Measurements from ENCODE around the gene SMARCB1. TPM values are rescaled to one million over a fixed set of nuclear protein-coding genes. Genes with fewer than 3 reads are reported as not detected.

Gene SMARCB1
- total and polyA plus RNA-seq, 2 donors from 2014 or later, result 68.7 to 79.0 TPM

DNA sequence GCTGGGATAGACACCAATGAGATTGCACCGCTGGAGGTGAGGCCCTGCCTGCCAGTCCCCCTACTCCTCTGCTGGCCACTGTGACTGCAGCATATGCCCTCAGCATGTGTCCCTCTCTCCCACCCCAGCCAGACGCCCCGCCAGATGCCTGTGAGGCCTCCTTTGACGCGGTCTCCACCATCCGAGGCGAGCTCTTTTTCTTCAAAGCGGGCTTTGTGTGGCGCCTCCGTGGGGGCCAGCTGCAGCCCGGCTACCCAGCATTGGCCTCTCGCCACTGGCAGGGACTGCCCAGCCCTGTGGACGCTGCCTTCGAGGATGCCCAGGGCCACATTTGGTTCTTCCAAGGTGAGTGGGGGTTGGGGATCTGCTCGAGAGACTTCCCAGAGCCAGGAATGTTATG is 5.7 kb upstream of the SMARCB1 start:
- H3K27ac ChIP-seq (ENCODE audit: low read depth in 2 of 2, low read length in 2 of 2), result no peak overlapping the region
- H3K9ac ChIP-seq (ENCODE audit: low read length in 3 of 3), result no peak overlapping the region
- no peaks in the 10 kb centered on the region for H3K27me3 ChIP-seq (ENCODE audit: control insufficient read depth, insufficient read depth, low read length)
- no peaks in the 10 kb centered on the region for H3K36me3 ChIP-seq (ENCODE audit: control insufficient read depth in 2 of 3, insufficient read depth in 3 of 3, low read length in 3 of 3)
- TF ChIP-seq, protein P1, sequence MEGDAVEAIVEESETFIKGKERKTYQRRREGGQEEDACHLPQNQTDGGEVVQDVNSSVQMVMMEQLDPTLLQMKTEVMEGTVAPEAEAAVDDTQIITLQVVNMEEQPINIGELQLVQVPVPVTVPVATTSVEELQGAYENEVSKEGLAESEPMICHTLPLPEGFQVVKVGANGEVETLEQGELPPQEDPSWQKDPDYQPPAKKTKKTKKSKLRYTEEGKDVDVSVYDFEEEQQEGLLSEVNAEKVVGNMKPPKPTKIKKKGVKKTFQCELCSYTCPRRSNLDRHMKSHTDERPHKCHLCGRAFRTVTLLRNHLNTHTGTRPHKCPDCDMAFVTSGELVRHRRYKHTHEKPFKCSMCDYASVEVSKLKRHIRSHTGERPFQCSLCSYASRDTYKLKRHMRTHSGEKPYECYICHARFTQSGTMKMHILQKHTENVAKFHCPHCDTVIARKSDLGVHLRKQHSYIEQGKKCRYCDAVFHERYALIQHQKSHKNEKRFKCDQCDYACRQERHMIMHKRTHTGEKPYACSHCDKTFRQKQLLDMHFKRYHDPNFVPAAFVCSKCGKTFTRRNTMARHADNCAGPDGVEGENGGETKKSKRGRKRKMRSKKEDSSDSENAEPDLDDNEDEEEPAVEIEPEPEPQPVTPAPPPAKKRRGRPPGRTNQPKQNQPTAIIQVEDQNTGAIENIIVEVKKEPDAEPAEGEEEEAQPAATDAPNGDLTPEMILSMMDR (IDR thresholded peaks at IDR 0.05; ENCODE audit: borderline replicate concordance, extremely low read depth, insufficient read depth), result no peak
- intact Hi-C loops (cut with DNase I), result no loop called here
- no peaks in the 10 kb centered on the region for H3K9me3 ChIP-seq (ENCODE audit: control insufficient read depth in 2 of 3, insufficient read depth in 1 of 3, low read length in 3 of 3)
- DNase-seq (no peak), FAIRE-seq (no peak)
- H3K4me1 ChIP-seq (ENCODE audit: control insufficient read depth in 2 of 3, insufficient read depth in 2 of 3, low read depth in 1 of 3, low read length in 3 of 3), result peaks cover 0 to 20% (median 15%) of the 10 kb centered on the region in 3 donors
- no peak overlapping the region for H3K4me3 ChIP-seq (ENCODE audit: low read length in 3 of 3)

DNA sequence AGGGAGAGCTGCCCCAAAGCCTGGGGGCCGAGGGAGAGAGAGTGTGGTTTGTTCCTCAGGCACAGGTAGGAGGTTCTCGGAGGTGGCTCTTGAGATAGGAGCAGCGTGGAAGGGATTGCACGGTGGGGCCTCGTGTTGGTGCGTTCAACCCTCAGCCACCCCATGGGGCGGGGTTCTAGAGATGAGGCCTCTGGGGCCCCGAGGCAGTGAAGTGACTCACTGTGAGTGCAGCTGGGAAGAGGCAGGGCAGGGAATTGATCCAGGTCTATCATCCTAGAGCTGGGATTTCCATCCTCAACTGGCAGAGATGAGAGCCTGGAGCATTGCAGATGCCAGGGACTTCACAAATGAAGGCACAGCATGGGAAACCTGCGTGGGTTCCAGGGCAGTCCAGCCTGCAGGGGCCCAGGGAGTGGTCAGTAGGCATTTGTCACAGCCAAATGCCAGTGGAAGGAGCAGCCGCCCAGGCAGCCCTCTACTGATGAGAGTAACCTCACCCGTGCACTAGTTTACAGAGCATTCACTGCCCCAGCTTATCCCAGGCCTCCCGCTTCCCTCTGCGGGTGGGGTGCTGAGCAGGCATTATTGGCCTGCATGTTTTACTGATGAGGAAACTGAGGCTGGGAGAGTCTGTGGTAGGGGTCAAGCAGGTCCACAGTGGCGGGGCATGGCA is 5.1 kb upstream of the SMARCB1 start:
- Histone ChIP-seq H3K36me3 (ENCODE audit: control insufficient read depth in 2 of 3, insufficient read depth in 3 of 3, low read length in 3 of 3) (no peaks in the 10 kb centered on the region), H3K9ac (ENCODE audit: low read length in 3 of 3) (no peak overlapping the region), H3K4me3 (ENCODE audit: low read length in 3 of 3) (no peak overlapping the region), H3K9me3 (ENCODE audit: control insufficient read depth in 2 of 3, insufficient read depth in 1 of 3, low read length in 3 of 3) (no peaks in the 10 kb centered on the region), H3K4me1 (ENCODE audit: control insufficient read depth in 2 of 3, insufficient read depth in 2 of 3, low read depth in 1 of 3, low read length in 3 of 3) (peaks cover 0 to 26% (median 20%) of the 10 kb centered on the region in 3 donors), H3K27ac (ENCODE audit: low read depth in 2 of 2, low read length in 2 of 2) (no peak overlapping the region), H3K27me3 (ENCODE audit: control insufficient read depth, insufficient read depth, low read length) (no peaks in the 10 kb centered on the region)
- FAIRE-seq (no peak), DNase-seq (no peak)
- TF ChIP-seq, protein P1 (IDR thresholded peaks at IDR 0.05; ENCODE audit: borderline replicate concordance, extremely low read depth, insufficient read depth), result no peak
- intact Hi-C loops (cut with DNase I), result no loop called here

DNA sequence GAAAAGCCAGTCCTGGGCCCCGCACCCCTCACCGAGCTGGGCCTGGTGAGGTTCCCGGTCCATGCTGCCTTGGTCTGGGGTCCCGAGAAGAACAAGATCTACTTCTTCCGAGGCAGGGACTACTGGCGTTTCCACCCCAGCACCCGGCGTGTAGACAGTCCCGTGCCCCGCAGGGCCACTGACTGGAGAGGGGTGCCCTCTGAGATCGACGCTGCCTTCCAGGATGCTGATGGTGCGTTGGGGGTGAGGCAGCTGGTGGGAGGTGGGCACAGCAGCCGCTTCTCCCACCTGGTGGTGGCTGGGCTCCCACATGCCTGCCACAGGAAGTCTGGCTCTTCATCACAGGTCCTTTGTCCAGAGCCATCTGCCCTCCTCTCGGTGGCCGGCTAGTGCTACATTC is 4.5 kb upstream of the SMARCB1 start:
- H3K9me3 ChIP-seq (ENCODE audit: control insufficient read depth in 2 of 3, insufficient read depth in 1 of 3, low read length in 3 of 3), result no peaks in the 10 kb centered on the region
- no peak for FAIRE-seq
- no peak for DNase-seq
- intact Hi-C loops (cut with DNase I), result no loop called here
- peaks cover 0 to 26% (median 20%) of the 10 kb centered on the region in 3 donors for H3K4me1 ChIP-seq (ENCODE audit: control insufficient read depth in 2 of 3, insufficient read depth in 2 of 3, low read depth in 1 of 3, low read length in 3 of 3)
- H3K9ac ChIP-seq (ENCODE audit: low read length in 3 of 3), result no peak overlapping the region
- no peaks in the 10 kb centered on the region for H3K27me3 ChIP-seq (ENCODE audit: control insufficient read depth, insufficient read depth, low read length)
- H3K36me3 ChIP-seq (ENCODE audit: control insufficient read depth in 2 of 3, insufficient read depth in 3 of 3, low read length in 3 of 3), result no peaks in the 10 kb centered on the region
- no peak overlapping the region for H3K27ac ChIP-seq (ENCODE audit: low read depth in 2 of 2, low read length in 2 of 2)
- TF ChIP-seq, protein P1 (IDR thresholded peaks at IDR 0.05; ENCODE audit: borderline replicate concordance, extremely low read depth, insufficient read depth), result no peak
- H3K4me3 ChIP-seq (ENCODE audit: low read length in 3 of 3), result no peak overlapping the region
